H1 (cell line): ENCODE results near the gene PGRMC1. TPM values are rescaled to one million over a fixed set of nuclear protein-coding genes. Genes with fewer than 3 reads are reported as not detected.

ENCODE experiments used
- CTCF ChIA-PET: fragments of 300-600 bp; sonication (Branson Sonifier 250); formaldehyde crosslinking; loops from one replicate; lab custom pipeline; 2021; ENCODE audit not compliant: partially characterized antibody; lab: Charles Lee
- POLR2A ChIA-PET: fragments of 300-600 bp; sonication (Branson Sonifier 250); formaldehyde crosslinking; loops from one replicate; lab custom pipeline; 2021; ENCODE audit warnings: inconsistent platforms; ENCODE audit not compliant: partially characterized antibody; lab: Charles Lee
- DNase-seq, 2 experiments: peaks; one replicate each; pipeline versions ENCODE4 v3.0.0 to v3.0.0-alpha.2; 2010 to 2022; ENCODE audit warnings: low spot score in 2 of 2, low read depth in 1 of 2, mixed read lengths in 1 of 2
- FAIRE-seq: peaks from 2 replicates; lab custom pipeline; 2011; peaks lifted over from hg19 to GRCh38; lab: Jason Lieb, UNC
- H2AFZ ChIP-seq: 2 replicates; pipeline ENCODE4 v1.8.1; 2012; ENCODE audit warnings: low read length, inconsistent platforms
- H2AK5ac ChIP-seq: 2 replicates; pipeline ENCODE4 v1.6.1; 2013; ENCODE audit warnings: low read depth, low read length
- H2BK120ac ChIP-seq: replicated peaks from 2 replicates; pipeline ENCODE3; 2013; ENCODE audit warnings: low read depth, low read length, inconsistent platforms
- H2BK12ac ChIP-seq: 2 replicates; pipeline ENCODE4 v1.6.1; 2013; ENCODE audit warnings: low read depth, low read length
- H2BK15ac ChIP-seq: 2 replicates; pipeline ENCODE4 v1.6.1; 2013; ENCODE audit warnings: low read length
- H2BK20ac ChIP-seq: 2 replicates; pipeline ENCODE4 v1.6.1; 2013; ENCODE audit warnings: low read length
- H2BK5ac ChIP-seq: 2 replicates; pipeline ENCODE4 v1.6.1; 2013; ENCODE audit warnings: low read depth, low read length
- H3K14ac ChIP-seq: 2 replicates; pipeline ENCODE4 v1.6.1; 2013; ENCODE audit warnings: inconsistent platforms; ENCODE audit not compliant: insufficient read length
- H3K18ac ChIP-seq: 2 replicates; pipeline ENCODE4 v1.6.1; 2013; ENCODE audit warnings: low read length; ENCODE audit errors: extremely low read depth
- H3K23ac ChIP-seq: 2 replicates; pipeline ENCODE4 v1.6.1; 2013; ENCODE audit warnings: inconsistent platforms; ENCODE audit not compliant: insufficient read length
- H3K23me2 ChIP-seq: 2 replicates; pipeline ENCODE4 v1.6.1; 2013; ENCODE audit warnings: low read depth, low read length
- H3K27ac ChIP-seq: 2 replicates; pipeline ENCODE4 v1.6.1; 2011; ENCODE audit warnings: low read depth, low read length, inconsistent platforms
- H3K27me3 ChIP-seq, 4 experiments: replicated peaks in 1 of 4; 1 replicate in 1 of 4; 2 replicates in 3 of 4; pipeline versions ENCODE4 v1.6.1 to v1.8.1; 2011 to 2013; ENCODE audit warnings: low read length in 3 of 4, mild to moderate bottlenecking in 3 of 4, inconsistent platforms in 2 of 4, mixed read lengths in 2 of 4, moderate library complexity in 1 of 4; ENCODE audit not compliant: control insufficient read depth in 3 of 4, insufficient read depth in 3 of 4; ENCODE audit errors: extremely low read depth in 1 of 4
- H3K36me3 ChIP-seq, 4 experiments: 2 replicates each; pipeline versions ENCODE4 v1.6.1 to v1.8.1; 2011 to 2013; ENCODE audit warnings: mild to moderate bottlenecking in 4 of 4, low read length in 3 of 4, moderate library complexity in 2 of 4, control low read depth in 1 of 4, inconsistent platforms in 1 of 4; ENCODE audit not compliant: insufficient read depth in 4 of 4, control insufficient read depth in 2 of 4
- H3K4ac ChIP-seq: replicated peaks from 2 replicates; pipeline ENCODE3; 2013; ENCODE audit warnings: low read length, low read depth, mixed read lengths, inconsistent platforms; ENCODE audit not compliant: insufficient read length
- H3K4me1 ChIP-seq, 4 experiments: replicated peaks in 1 of 4; 1 replicate in 1 of 4; 2 replicates in 3 of 4; pipeline versions ENCODE4 v1.6.1 to v1.8.1; 2011 to 2013; ENCODE audit warnings: low read length in 3 of 4, inconsistent platforms in 2 of 4, mixed read lengths in 1 of 4; ENCODE audit not compliant: insufficient read depth in 4 of 4, control insufficient read depth in 3 of 4
- H3K4me2 ChIP-seq, 2 experiments: 2 replicates each; pipeline versions ENCODE4 v1.6.1 to v1.8.1; 2011 to 2013; ENCODE audit warnings: low read depth in 2 of 2, low read length in 2 of 2, control low read depth in 1 of 2, inconsistent platforms in 1 of 2, mild to moderate bottlenecking in 1 of 2; ENCODE audit not compliant: insufficient read depth in 1 of 2
- H3K4me3 ChIP-seq, 4 experiments: fragments of 200-600, 300-600 bp in 1 of 4; sonication (generic), shearing (Covaris generic), sonication (Bioruptor Twin) in 1 of 4; 2 replicates each; pipeline versions ENCODE4 v1.5.1 to v1.8.1; 2011 to 2016; ENCODE audit warnings: low read length in 4 of 4, low read depth in 3 of 4, control low read depth in 2 of 4, inconsistent platforms in 2 of 4, mild to moderate bottlenecking in 2 of 4, mixed read lengths in 1 of 4, moderate library complexity in 1 of 4; ENCODE audit not compliant: insufficient read depth in 2 of 4; ENCODE audit errors: extremely low read depth in 1 of 4
- H3K56ac ChIP-seq: replicated peaks from 2 replicates; pipeline ENCODE3; 2013; ENCODE audit warnings: low read depth, mild to moderate bottlenecking, mixed read lengths, low read length, inconsistent platforms; ENCODE audit not compliant: insufficient read length
- H3K79me1 ChIP-seq: 2 replicates; pipeline ENCODE4 v1.6.1; 2013; ENCODE audit warnings: low read depth, low read length, control low read depth
- H3K79me2 ChIP-seq, 2 experiments: 2 replicates each; pipeline versions ENCODE4 v1.6.1 to v1.8.1; 2012 to 2013; ENCODE audit warnings: low read length in 2 of 2, mild to moderate bottlenecking in 2 of 2, inconsistent platforms in 1 of 2; ENCODE audit not compliant: insufficient read depth in 2 of 2, control insufficient read depth in 1 of 2
- H3K9ac ChIP-seq, 4 experiments: replicated peaks in 1 of 4; 1 replicate in 1 of 4; 2 replicates in 3 of 4; pipeline versions ENCODE4 v1.6.1 to v1.8.1; 2011 to 2013; ENCODE audit warnings: low read depth in 3 of 4, low read length in 3 of 4, control low read depth in 2 of 4, mild to moderate bottlenecking in 2 of 4, moderate library complexity in 2 of 4, inconsistent platforms in 1 of 4; ENCODE audit errors: extremely low read depth in 1 of 4
- H3K9me3 ChIP-seq, 2 experiments: 2 replicates each; pipeline versions ENCODE4 v1.6.1 to v1.8.1; 2012 to 2013; ENCODE audit warnings: mild to moderate bottlenecking in 2 of 2, moderate library complexity in 2 of 2, control low read depth in 1 of 2, inconsistent platforms in 1 of 2, low read depth in 1 of 2, low read length in 1 of 2, mixed read lengths in 1 of 2; ENCODE audit not compliant: insufficient read depth in 2 of 2
- H4K20me1 ChIP-seq, 2 experiments: replicated peaks in 1 of 2; 2 replicates each; pipeline versions ENCODE3 to v1.8.1; 2011 to 2013; ENCODE audit warnings: inconsistent platforms in 2 of 2, low read length in 2 of 2, mild to moderate bottlenecking in 1 of 2; ENCODE audit not compliant: insufficient read depth in 2 of 2, control insufficient read depth in 1 of 2
- H4K5ac ChIP-seq: 2 replicates; pipeline ENCODE4 v1.6.1; 2013; ENCODE audit warnings: low read length, low read depth, mixed read lengths, inconsistent platforms; ENCODE audit not compliant: insufficient read length
- H4K8ac ChIP-seq: 2 replicates; pipeline ENCODE4 v1.8.0; 2013; ENCODE audit warnings: mild to moderate bottlenecking, moderate library complexity, low read length, inconsistent platforms; ENCODE audit not compliant: insufficient read depth; ENCODE audit errors: extremely low read depth
- H4K91ac ChIP-seq: replicated peaks from 2 replicates; pipeline ENCODE3; 2013; ENCODE audit warnings: low read length, mixed read lengths, inconsistent platforms; ENCODE audit not compliant: insufficient read length
- CEBPB ChIP-seq: IDR thresholded peaks from 2 replicates; pipeline ENCODE4 v1.6.1; 2012; ENCODE audit warnings: low read depth, low read length
- SIN3A ChIP-seq, 2 experiments: IDR thresholded peaks in 1 of 2; conservative IDR thresholded peaks in 1 of 2; 2 replicates each; pipeline ENCODE4 v1.6.1; 2011 to 2012; ENCODE audit warnings: low read length in 2 of 2, improper control_type of control experiment in 1 of 2, low read depth in 1 of 2, mild to moderate bottlenecking in 1 of 2
- SP1 ChIP-seq: IDR thresholded peaks from 2 replicates; pipeline ENCODE4 v1.6.1; 2011; ENCODE audit warnings: low read depth, low read length
- WGBS, 2 experiments: shearing (Covaris generic) in 1 of 2; methylation state at CpG; one replicate each; pipeline versions ENCODE4 v1.1.6 to v1.1.7; 2013 to 2015; ENCODE audit warnings: low lambda C conversion rate in 2 of 2, mixed read lengths in 2 of 2, inconsistent platforms in 1 of 2, low coverage in 1 of 2, missing lambda C conversion rate in 1 of 2; ENCODE audit not compliant: insufficient replicate concordance in 2 of 2, insufficient coverage in 1 of 2, insufficient read length in 1 of 2; ENCODE audit errors: extremely low coverage in 1 of 2, missing lambda C conversion rate in 1 of 2; 5-methylcytosine and 5-hydroxymethylcytosine counted together
- polyA plus RNA-seq, 7 experiments: library from polyadenylated mRNA; depleted of rRNA in 3 of 7; stranded (reverse) in 5 of 7; unstranded in 2 of 7; fragments of >200 nt in 5 of 7; fragments of 200-250 nt in 2 of 7; gene quantifications; 1 replicate in 5 of 7; 2 replicates in 1 of 7; 4 replicates in 1 of 7; pipeline versions ENCODE4 v1.2.1 to v1.2.3, GENCODE V29; 2011 to 2013; ENCODE audit warnings: missing spikeins in 2 of 7, mixed read lengths in 2 of 7
- total RNA-seq: library from RNA; stranded (reverse); fragmentation: NEBNext Ultra II Directional; extraction: Animal tissue kit (Norgen Biotek cat#: 25700); gene quantifications from 2 replicates; pipeline ENCODE4 v1.2.1, GENCODE V29; 2021

Gene PGRMC1
- total and polyA plus RNA-seq, 2 of the 8 experiments (the other 6 are each of a cell fraction or from before 2014, with no cell fraction given) = 127 to 248 TPM

GRCh38 chrX:119222932-119223331, 13.2 kb upstream of the PGRMC1 start:
- Histone ChIP-seq H4K20me1 (no peaks in the 10 kb centered on the region), H3K4me1 (no peaks in the 10 kb centered on the region), H3K79me2 (no peaks in the 10 kb centered on the region), H3K23me2 (no peaks in the 10 kb centered on the region), H3K9me3 (no peaks in the 10 kb centered on the region), H3K56ac (no peak overlapping the region), H3K18ac (no peak overlapping the region), H4K8ac (no peak overlapping the region), H3K4me2 (no peak overlapping the region), H2BK12ac (no peak overlapping the region), H3K4me3 (no peak overlapping the region), H2BK120ac (no peak overlapping the region), H3K27me3 (no peaks in the 10 kb centered on the region), H4K5ac (no peak overlapping the region), H3K36me3 (no peaks in the 10 kb centered on the region), H3K9ac (no peak overlapping the region), H2BK15ac (no peak overlapping the region), H2AK5ac (no peak overlapping the region), H3K27ac (no peak overlapping the region), H3K14ac (no peak overlapping the region), H3K4ac (no peak overlapping the region), H3K79me1 (no peaks in the 10 kb centered on the region), H2AFZ (no peak overlapping the region), H4K91ac (no peak overlapping the region), H2BK5ac (no peak overlapping the region), H2BK20ac (no peak overlapping the region), H3K23ac (no peak overlapping the region)
- no peak for DNase-seq
- TF ChIP-seq CEBPB = no peak
- no peak for TF ChIP-seq SP1
- no peak for TF ChIP-seq SIN3A (conservative IDR thresholded peaks at IDR 0.05 in 1 of 2, IDR thresholded peaks at IDR 0.05 in 1 of 2; ENCODE audit: low read depth in 1 of 2, low read length in 2 of 2)
- ChIA-PET CTCF (no interaction called here), POLR2A (no interaction called here)
- 91% methylated on average over 23 of the region's 37 CpGs; no CpG with 5 or more reads in 1 of the 2 experiments for WGBS, 2 experiments
- FAIRE-seq = no peak
